H1 (cell line): ENCODE data around the gene SLC27A5. TPM values are rescaled to one million over a fixed set of nuclear protein-coding genes. Genes with fewer than 3 reads are reported as not detected.
A peak's percentile ranks its signal among the peaks of the same experiment; 100 is the strongest.
"Not testable (repeated sequence)": the region's sequence is repeated elsewhere in the genome, so short reads cannot be mapped to it uniquely, and the experiment has no call there.

Experiments used
- CTCF ChIA-PET: fragments of 300-600 bp; sonication (Branson Sonifier 250); formaldehyde crosslinking; loops from one replicate; lab custom pipeline; 2021; ENCODE audit not compliant: partially characterized antibody; lab: Charles Lee
- POLR2A ChIA-PET: fragments of 300-600 bp; sonication (Branson Sonifier 250); formaldehyde crosslinking; loops from one replicate; lab custom pipeline; 2021; ENCODE audit warnings: inconsistent platforms; ENCODE audit not compliant: partially characterized antibody; lab: Charles Lee
- DNase-seq, 2 experiments: peaks; one replicate each; pipeline versions ENCODE4 v3.0.0 to v3.0.0-alpha.2; 2010 to 2022; ENCODE audit warnings: low spot score in 2 of 2, low read depth in 1 of 2, mixed read lengths in 1 of 2
- FAIRE-seq: peaks from 2 replicates; lab custom pipeline; 2011; peaks lifted over from hg19 to GRCh38; lab: Jason Lieb, UNC
- H2AFZ ChIP-seq: 2 replicates; pipeline ENCODE4 v1.8.1; 2012; ENCODE audit warnings: low read length, inconsistent platforms
- H2AK5ac ChIP-seq: 2 replicates; pipeline ENCODE4 v1.6.1; 2013; ENCODE audit warnings: low read depth, low read length
- H2BK120ac ChIP-seq: replicated peaks from 2 replicates; pipeline ENCODE3; 2013; ENCODE audit warnings: low read depth, low read length, inconsistent platforms
- H2BK12ac ChIP-seq: 2 replicates; pipeline ENCODE4 v1.6.1; 2013; ENCODE audit warnings: low read depth, low read length
- H2BK15ac ChIP-seq: 2 replicates; pipeline ENCODE4 v1.6.1; 2013; ENCODE audit warnings: low read length
- H2BK20ac ChIP-seq: 2 replicates; pipeline ENCODE4 v1.6.1; 2013; ENCODE audit warnings: low read length
- H2BK5ac ChIP-seq: 2 replicates; pipeline ENCODE4 v1.6.1; 2013; ENCODE audit warnings: low read depth, low read length
- H3K14ac ChIP-seq: 2 replicates; pipeline ENCODE4 v1.6.1; 2013; ENCODE audit warnings: inconsistent platforms; ENCODE audit not compliant: insufficient read length
- H3K18ac ChIP-seq: 2 replicates; pipeline ENCODE4 v1.6.1; 2013; ENCODE audit warnings: low read length; ENCODE audit errors: extremely low read depth
- H3K23ac ChIP-seq: 2 replicates; pipeline ENCODE4 v1.6.1; 2013; ENCODE audit warnings: inconsistent platforms; ENCODE audit not compliant: insufficient read length
- H3K23me2 ChIP-seq: 2 replicates; pipeline ENCODE4 v1.6.1; 2013; ENCODE audit warnings: low read depth, low read length
- H3K27ac ChIP-seq: 2 replicates; pipeline ENCODE4 v1.6.1; 2011; ENCODE audit warnings: low read depth, low read length, inconsistent platforms
- H3K27me3 ChIP-seq, 4 experiments: replicated peaks in 1 of 4; 1 replicate in 1 of 4; 2 replicates in 3 of 4; pipeline versions ENCODE4 v1.6.1 to v1.8.1; 2011 to 2013; ENCODE audit warnings: low read length in 3 of 4, mild to moderate bottlenecking in 3 of 4, inconsistent platforms in 2 of 4, mixed read lengths in 2 of 4, moderate library complexity in 1 of 4; ENCODE audit not compliant: control insufficient read depth in 3 of 4, insufficient read depth in 3 of 4; ENCODE audit errors: extremely low read depth in 1 of 4
- H3K36me3 ChIP-seq, 4 experiments: 2 replicates each; pipeline versions ENCODE4 v1.6.1 to v1.8.1; 2011 to 2013; ENCODE audit warnings: mild to moderate bottlenecking in 4 of 4, low read length in 3 of 4, moderate library complexity in 2 of 4, control low read depth in 1 of 4, inconsistent platforms in 1 of 4; ENCODE audit not compliant: insufficient read depth in 4 of 4, control insufficient read depth in 2 of 4
- H3K4ac ChIP-seq: replicated peaks from 2 replicates; pipeline ENCODE3; 2013; ENCODE audit warnings: low read length, low read depth, mixed read lengths, inconsistent platforms; ENCODE audit not compliant: insufficient read length
- H3K4me1 ChIP-seq, 4 experiments: replicated peaks in 1 of 4; 1 replicate in 1 of 4; 2 replicates in 3 of 4; pipeline versions ENCODE4 v1.6.1 to v1.8.1; 2011 to 2013; ENCODE audit warnings: low read length in 3 of 4, inconsistent platforms in 2 of 4, mixed read lengths in 1 of 4; ENCODE audit not compliant: insufficient read depth in 4 of 4, control insufficient read depth in 3 of 4
- H3K4me2 ChIP-seq, 2 experiments: 2 replicates each; pipeline versions ENCODE4 v1.6.1 to v1.8.1; 2011 to 2013; ENCODE audit warnings: low read depth in 2 of 2, low read length in 2 of 2, control low read depth in 1 of 2, inconsistent platforms in 1 of 2, mild to moderate bottlenecking in 1 of 2; ENCODE audit not compliant: insufficient read depth in 1 of 2
- H3K4me3 ChIP-seq, 4 experiments: fragments of 200-600, 300-600 bp in 1 of 4; sonication (generic), shearing (Covaris generic), sonication (Bioruptor Twin) in 1 of 4; 2 replicates each; pipeline versions ENCODE4 v1.5.1 to v1.8.1; 2011 to 2016; ENCODE audit warnings: low read length in 4 of 4, low read depth in 3 of 4, control low read depth in 2 of 4, inconsistent platforms in 2 of 4, mild to moderate bottlenecking in 2 of 4, mixed read lengths in 1 of 4, moderate library complexity in 1 of 4; ENCODE audit not compliant: insufficient read depth in 2 of 4; ENCODE audit errors: extremely low read depth in 1 of 4
- H3K56ac ChIP-seq: replicated peaks from 2 replicates; pipeline ENCODE3; 2013; ENCODE audit warnings: low read depth, mild to moderate bottlenecking, mixed read lengths, low read length, inconsistent platforms; ENCODE audit not compliant: insufficient read length
- H3K79me1 ChIP-seq: 2 replicates; pipeline ENCODE4 v1.6.1; 2013; ENCODE audit warnings: low read depth, low read length, control low read depth
- H3K79me2 ChIP-seq, 2 experiments: 2 replicates each; pipeline versions ENCODE4 v1.6.1 to v1.8.1; 2012 to 2013; ENCODE audit warnings: low read length in 2 of 2, mild to moderate bottlenecking in 2 of 2, inconsistent platforms in 1 of 2; ENCODE audit not compliant: insufficient read depth in 2 of 2, control insufficient read depth in 1 of 2
- H3K9ac ChIP-seq, 4 experiments: replicated peaks in 1 of 4; 1 replicate in 1 of 4; 2 replicates in 3 of 4; pipeline versions ENCODE4 v1.6.1 to v1.8.1; 2011 to 2013; ENCODE audit warnings: low read depth in 3 of 4, low read length in 3 of 4, control low read depth in 2 of 4, mild to moderate bottlenecking in 2 of 4, moderate library complexity in 2 of 4, inconsistent platforms in 1 of 4; ENCODE audit errors: extremely low read depth in 1 of 4
- H3K9me3 ChIP-seq, 2 experiments: 2 replicates each; pipeline versions ENCODE4 v1.6.1 to v1.8.1; 2012 to 2013; ENCODE audit warnings: mild to moderate bottlenecking in 2 of 2, moderate library complexity in 2 of 2, control low read depth in 1 of 2, inconsistent platforms in 1 of 2, low read depth in 1 of 2, low read length in 1 of 2, mixed read lengths in 1 of 2; ENCODE audit not compliant: insufficient read depth in 2 of 2
- H4K20me1 ChIP-seq, 2 experiments: replicated peaks in 1 of 2; 2 replicates each; pipeline versions ENCODE3 to v1.8.1; 2011 to 2013; ENCODE audit warnings: inconsistent platforms in 2 of 2, low read length in 2 of 2, mild to moderate bottlenecking in 1 of 2; ENCODE audit not compliant: insufficient read depth in 2 of 2, control insufficient read depth in 1 of 2
- H4K5ac ChIP-seq: 2 replicates; pipeline ENCODE4 v1.6.1; 2013; ENCODE audit warnings: low read length, low read depth, mixed read lengths, inconsistent platforms; ENCODE audit not compliant: insufficient read length
- H4K8ac ChIP-seq: 2 replicates; pipeline ENCODE4 v1.8.0; 2013; ENCODE audit warnings: mild to moderate bottlenecking, moderate library complexity, low read length, inconsistent platforms; ENCODE audit not compliant: insufficient read depth; ENCODE audit errors: extremely low read depth
- H4K91ac ChIP-seq: replicated peaks from 2 replicates; pipeline ENCODE3; 2013; ENCODE audit warnings: low read length, mixed read lengths, inconsistent platforms; ENCODE audit not compliant: insufficient read length
- CTCF ChIP-seq, 3 experiments: IDR thresholded peaks; 1 replicate in 2 of 3; 2 replicates in 1 of 3; pipeline versions ENCODE4 v1.5.1 to v1.6.1; 2011; ENCODE audit warnings: low read length in 3 of 3, mild to moderate bottlenecking in 3 of 3, inconsistent platforms in 2 of 3, low read depth in 1 of 3, moderate library complexity in 1 of 3; ENCODE audit not compliant: insufficient read depth in 1 of 3; ENCODE audit errors: control extremely low read depth in 1 of 3
- WGBS, 2 experiments: shearing (Covaris generic) in 1 of 2; methylation state at CpG; one replicate each; pipeline versions ENCODE4 v1.1.6 to v1.1.7; 2013 to 2015; ENCODE audit warnings: low lambda C conversion rate in 2 of 2, mixed read lengths in 2 of 2, inconsistent platforms in 1 of 2, low coverage in 1 of 2, missing lambda C conversion rate in 1 of 2; ENCODE audit not compliant: insufficient replicate concordance in 2 of 2, insufficient coverage in 1 of 2, insufficient read length in 1 of 2; ENCODE audit errors: extremely low coverage in 1 of 2, missing lambda C conversion rate in 1 of 2; 5-methylcytosine and 5-hydroxymethylcytosine counted together
- polyA plus RNA-seq, 7 experiments: library from polyadenylated mRNA; depleted of rRNA in 3 of 7; stranded (reverse) in 5 of 7; unstranded in 2 of 7; fragments of >200 nt in 5 of 7; fragments of 200-250 nt in 2 of 7; gene quantifications; 1 replicate in 5 of 7; 2 replicates in 1 of 7; 4 replicates in 1 of 7; pipeline versions ENCODE4 v1.2.1 to v1.2.3, GENCODE V29; 2011 to 2013; ENCODE audit warnings: missing spikeins in 2 of 7, mixed read lengths in 2 of 7
- total RNA-seq: library from RNA; stranded (reverse); fragmentation: NEBNext Ultra II Directional; extraction: Animal tissue kit (Norgen Biotek cat#: 25700); gene quantifications from 2 replicates; pipeline ENCODE4 v1.2.1, GENCODE V29; 2021

SLC27A5 gene
- total and polyA plus RNA-seq, 2 of the 8 experiments (the other 6 are each of a cell fraction or from before 2014, with no cell fraction given): 25.1 to 80.5 TPM

- H2BK15ac ChIP-seq, H3K4me2 ChIP-seq, H2BK120ac ChIP-seq, H3K27ac ChIP-seq, H3K9me3 ChIP-seq, H2AFZ ChIP-seq, H3K36me3 ChIP-seq, H4K20me1 ChIP-seq, H3K9ac ChIP-seq, H4K91ac ChIP-seq, H3K56ac ChIP-seq, H3K14ac ChIP-seq, H2BK12ac ChIP-seq, H4K5ac ChIP-seq, H3K4me3 ChIP-seq, H2AK5ac ChIP-seq, H2BK5ac ChIP-seq, H3K23ac ChIP-seq, H3K27me3 ChIP-seq, H3K79me2 ChIP-seq, H2BK20ac ChIP-seq, H3K79me1 ChIP-seq, FAIRE-seq, H3K4me1 ChIP-seq, H3K23me2 ChIP-seq, H4K8ac ChIP-seq, DNase-seq, H3K18ac ChIP-seq, H3K4ac ChIP-seq: not testable (repeated sequence)
- ChIA-PET CTCF (interaction anchor here (1.4 to 3.8 kb wide), 3 partner anchors 11 to 35 kb away, joined by 4 to 12 read pairs (median 8); partner anchors contain the start of gene ZBTB45), POLR2A (interaction anchor here (1.0 to 1.3 kb wide), 2 partner anchors 59 to 91 kb away, joined by 4 read pairs; partner anchors contain the start of gene TRIM28)
- WGBS, 2 experiments: 86 to 100% methylated on average over 1 to 3 of the region's 5 CpGs
- TF ChIP-seq CTCF (IDR thresholded peaks at IDR 0.05; ENCODE audit: control extremely low read depth in 1 of 3, insufficient read depth in 1 of 3, low read depth in 1 of 3, low read length in 3 of 3): peak in 2 of 3 experiments; percentile 17 to 34; a peak in 1 of 4 replicates
These were observed 27.4 kb downstream of the SLC27A5 start for GRCh38 chr19:58484349-58484748.
